HG03159 (cell line): Measurements from ENCODE around the gene EIF1.
A peak's percentile ranks its signal among the peaks of the same experiment; 100 is the strongest.
"Not testable (repeated sequence)": the region's sequence is repeated elsewhere in the genome, so short reads cannot be mapped to it uniquely, and the experiment has no call there.

Experiments
- ATAC-seq: cut with Tn5 transposase; IDR thresholded peaks from one replicate; pipeline ENCODE4 v1.9.1; 2021; ENCODE audit warnings: mild to moderate bottlenecking, moderate library complexity; ENCODE audit not compliant: unreplicated experiment

Gene EIF1

DNA sequence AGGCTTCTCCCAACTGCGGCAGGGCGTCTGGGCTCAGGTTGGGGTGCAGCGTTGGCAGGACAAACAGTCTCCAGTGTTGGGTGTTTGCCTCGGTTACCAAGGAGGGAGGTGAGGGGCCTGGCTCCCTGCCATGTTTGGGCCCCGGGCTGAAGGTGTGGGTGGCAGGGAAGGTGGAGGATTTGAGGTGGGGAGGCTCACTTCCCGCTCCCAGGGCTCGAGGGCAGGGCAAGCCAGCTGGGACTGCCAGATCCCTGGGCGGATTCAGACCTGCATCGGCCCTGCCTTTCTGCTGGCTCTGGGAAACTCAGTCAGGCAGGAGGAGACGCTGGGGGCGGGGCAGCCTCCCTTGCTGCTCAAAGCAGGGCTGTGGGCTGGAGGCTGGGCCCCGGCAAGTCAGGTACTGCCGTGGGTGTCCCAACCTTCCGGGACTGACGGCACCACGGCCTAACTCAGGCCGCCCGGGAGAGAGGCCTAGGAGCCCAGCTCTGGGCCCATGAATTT lies 33.0 kb upstream of the EIF1 start:
- no peak for ATAC-seq

GRCh38 chr17:41656249-41657023 lies 32.2 kb upstream of the EIF1 start:
- ATAC-seq: no peak

DNA sequence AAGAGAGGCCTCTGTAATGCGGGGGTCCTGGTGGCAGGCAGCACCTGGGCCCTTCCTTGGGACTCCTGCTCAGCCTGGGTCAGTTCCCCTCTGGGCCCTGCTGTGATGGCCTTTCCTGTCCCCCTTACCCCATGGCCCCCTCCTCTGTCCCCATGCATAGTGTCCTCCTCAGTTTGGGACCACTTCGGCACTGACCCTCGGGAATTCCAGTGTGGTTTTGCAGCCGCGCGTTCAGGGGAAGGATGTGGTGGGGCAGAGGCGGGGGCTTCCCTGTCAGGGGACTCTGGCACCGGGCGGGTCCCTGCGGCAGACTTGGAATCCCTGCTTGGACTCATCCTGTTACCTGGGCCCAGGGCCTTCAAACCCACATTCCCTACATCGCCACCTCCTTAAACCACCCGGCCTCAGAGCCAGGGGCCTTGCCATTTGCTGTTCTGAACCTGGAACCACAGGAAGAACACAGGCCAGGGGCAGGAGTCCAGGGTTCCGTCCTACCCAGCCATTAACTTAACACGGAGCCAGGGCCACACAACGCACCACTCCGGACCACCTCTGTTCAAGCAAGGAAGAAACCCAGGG lies 31.4 kb upstream of the EIF1 start:
- no peak for ATAC-seq

GRCh38 chr17:41657936-41658335 lies 30.7 kb upstream of the EIF1 start:
- ATAC-seq: no peak

- ATAC-seq: no peak
Measured at GRCh38 chr17:41658846-41659245, 29.8 kb upstream of the EIF1 start.

DNA sequence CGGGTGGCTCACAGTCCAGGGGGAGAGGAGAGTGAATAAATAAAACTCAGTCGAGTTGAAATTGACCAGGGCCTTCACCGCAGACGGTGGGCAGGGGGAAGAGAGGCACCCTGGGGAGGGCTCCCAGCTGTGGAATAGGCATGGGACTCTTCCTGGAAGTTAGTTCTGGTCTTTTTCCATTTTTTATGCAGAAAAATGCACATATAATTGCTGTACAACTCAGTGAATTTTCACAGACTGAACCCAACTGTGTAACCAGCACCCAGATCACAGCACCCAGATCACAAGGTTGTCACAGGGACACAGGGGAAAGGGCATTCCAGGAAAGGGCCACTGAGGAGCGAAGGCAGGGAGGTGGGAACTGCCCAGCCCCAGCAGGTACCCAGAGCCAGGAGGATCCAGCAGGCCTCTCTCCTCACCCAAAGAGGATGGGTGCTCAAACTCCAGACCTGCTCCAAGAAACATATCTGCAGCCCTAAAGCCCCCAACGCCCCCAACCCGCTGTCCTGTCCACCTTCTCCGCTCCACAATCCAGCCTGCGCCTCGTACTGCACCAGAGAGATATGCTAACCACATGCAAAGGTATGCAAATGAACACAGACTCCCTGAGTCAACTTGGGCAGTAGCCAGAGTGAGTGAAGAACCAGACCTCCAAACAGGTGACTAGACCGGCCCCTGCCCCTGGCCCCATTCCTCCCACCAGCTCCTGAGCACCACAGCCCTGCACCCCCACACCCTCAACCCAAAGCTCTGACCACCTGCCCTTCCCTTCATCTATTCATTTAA lies 29.1 kb upstream of the EIF1 start:
- no peak for ATAC-seq

GRCh38 chr17:41660221-41660711 lies 28.4 kb upstream of the EIF1 start:
- no peak for ATAC-seq

- no peak for ATAC-seq
Measured at GRCh38 chr17:41663451-41664171, 25.1 kb upstream of the EIF1 start.

DNA sequence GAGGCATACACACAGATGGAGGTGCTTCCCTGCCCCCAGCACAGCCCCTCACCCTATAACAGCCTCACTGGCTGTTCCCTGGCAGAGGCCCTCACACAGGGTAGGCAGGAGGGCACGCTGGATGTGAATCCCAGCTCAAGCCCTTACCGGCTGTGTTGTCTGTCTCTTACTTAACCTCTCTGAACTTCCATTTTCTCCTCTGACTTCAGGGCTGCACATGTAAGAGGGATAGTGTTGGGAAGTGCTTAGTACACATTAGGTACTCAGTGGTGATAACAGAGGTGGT lies 24.6 kb upstream of the EIF1 start:
- ATAC-seq: no peak

DNA sequence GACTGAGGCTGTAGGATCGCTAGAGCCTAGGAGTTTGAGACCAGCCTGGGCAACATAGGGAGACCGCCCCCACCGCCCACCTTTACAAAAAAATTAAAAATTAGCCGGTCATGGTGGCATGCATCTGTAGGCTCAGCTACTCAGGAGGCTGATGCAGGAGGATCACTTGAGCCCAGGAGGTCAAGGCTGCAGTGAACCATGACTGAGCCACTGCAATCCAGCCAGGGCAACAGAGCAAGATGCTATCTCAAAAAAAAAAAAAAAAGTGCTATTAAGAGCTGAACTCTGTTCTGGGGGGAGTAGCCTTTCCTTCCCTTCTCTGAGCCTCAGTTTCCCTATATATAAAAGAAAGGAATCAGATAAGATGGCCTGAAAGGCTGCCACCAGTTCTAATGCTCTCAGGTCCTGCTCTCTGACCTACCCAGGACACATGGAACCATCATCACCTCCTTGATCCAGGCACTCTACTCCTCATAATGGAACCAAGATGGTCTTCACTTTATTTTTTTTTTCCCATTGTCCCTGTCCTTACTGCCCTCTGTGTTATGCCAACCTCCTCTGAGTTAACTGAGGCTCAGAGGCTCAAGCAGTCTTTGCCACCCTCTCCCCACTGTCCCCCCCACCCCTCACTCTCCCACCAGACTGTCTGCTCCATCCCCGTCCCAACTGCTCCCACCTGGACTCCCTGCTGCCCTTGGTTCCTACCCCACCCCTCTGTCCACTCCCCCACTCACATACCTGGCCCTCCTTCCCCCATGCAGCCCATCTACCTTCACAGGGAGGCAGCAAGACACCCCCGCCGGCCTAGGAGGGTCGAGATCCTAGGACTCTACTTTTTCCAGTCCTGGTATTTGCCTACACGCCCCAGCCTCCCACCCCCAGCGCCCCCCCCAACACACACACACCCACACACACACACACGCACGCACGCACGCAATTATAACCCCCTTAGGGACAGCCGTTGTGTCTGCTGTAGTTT lies 23.8 kb upstream of the EIF1 start:
- no peak for ATAC-seq

DNA sequence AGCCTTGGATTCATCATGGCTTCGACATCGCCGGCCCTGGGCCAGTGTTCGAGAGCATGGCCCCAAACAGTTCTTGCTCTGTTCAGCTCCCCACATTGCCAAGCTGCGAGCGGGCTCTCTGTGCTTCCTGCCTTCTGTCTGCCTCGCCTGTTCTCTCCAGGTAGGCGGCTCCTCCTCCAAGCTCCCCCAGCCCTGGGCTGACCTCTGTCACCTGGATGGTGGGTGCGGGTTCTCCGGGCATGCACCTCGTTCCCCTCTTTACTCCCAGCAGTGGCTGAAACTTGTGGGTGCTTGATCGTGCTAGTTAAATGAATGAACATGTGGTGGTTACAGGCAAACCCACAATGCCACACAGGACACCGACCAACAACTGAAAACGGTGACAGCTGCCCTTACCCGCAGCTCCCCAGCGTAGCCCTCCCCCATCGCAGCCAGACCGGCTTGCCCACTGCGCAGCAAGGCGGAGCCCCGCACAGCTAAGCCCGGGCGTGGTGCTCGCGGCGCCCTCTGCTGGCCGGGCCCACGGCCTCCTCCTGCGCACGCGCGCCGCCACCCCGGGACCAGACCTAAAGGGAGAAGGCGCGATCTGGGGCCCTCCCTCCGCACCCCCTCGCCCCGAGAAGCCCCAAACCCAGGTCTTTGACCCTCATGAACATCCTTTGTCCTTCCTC lies 23.0 kb upstream of the EIF1 start:
- ATAC-seq: peak; percentile 58

- ATAC-seq: peak; percentile 36
Measured at GRCh38 chr17:41666237-41666641, 22.4 kb upstream of the EIF1 start.

DNA sequence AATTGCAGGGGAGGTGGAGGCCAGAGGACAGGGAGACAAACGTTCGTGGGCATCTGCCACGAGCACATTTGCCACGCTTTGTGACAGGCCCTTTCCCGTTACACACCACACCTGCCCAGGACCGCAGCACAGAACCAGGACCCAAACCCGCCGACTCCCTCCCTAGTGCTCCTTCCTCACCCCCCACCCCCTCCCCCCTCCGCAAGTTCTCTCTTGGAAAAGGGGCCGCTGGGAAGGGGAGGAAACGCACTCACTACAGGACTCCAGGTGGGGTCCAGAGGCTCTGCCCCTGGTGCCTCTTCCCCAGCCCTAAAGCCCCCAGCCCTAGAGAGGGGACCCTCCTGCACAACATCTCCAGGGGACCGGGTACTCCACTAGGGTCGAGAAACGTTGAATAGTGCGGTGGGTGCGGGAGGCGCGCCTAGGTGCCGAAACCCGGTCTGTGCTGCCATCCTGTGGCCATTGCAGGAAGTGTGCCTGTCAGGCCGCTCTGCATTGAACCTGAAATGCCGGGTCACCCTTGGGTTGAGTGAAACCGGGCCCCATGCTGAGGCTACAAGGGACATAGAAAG lies 21.9 kb upstream of the EIF1 start:
- ATAC-seq: peak; percentile 40

DNA sequence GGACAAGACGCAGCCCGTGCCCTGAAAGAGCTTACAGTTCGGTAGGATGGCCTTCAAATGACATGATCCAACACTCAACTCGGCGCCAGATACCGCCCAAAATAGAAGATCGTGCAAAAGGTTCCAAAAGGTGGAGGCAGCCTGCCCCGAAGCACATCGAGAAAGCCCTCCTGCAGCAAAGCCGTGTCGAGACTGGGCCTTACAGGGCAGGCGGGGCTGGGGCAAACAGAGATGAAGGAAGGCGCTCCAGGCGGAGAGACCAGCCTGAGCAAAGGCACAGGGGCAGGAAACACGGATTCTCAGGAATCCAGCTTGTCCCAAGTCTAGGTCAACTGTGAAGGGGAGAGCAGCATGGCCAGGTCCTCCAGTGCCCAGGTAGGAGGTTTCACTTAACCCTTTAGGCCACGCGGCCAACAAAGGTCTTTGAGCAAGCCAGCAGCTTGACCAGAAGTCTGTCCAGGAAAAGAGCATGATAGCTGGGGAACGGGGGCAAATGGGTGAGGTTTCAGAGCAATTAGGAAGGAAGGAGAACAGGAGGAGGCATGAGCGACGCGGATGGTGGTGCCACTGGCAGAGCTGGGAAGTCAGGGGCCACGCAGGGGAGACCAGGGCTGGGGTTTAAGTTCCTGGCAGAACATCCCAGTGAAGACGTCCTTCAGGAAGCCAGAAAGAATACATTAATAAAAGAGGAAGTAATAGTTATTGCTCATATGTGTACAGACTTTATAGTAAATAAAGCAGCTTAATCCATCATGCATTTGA lies 21.2 kb upstream of the EIF1 start:
- ATAC-seq: no peak

DNA sequence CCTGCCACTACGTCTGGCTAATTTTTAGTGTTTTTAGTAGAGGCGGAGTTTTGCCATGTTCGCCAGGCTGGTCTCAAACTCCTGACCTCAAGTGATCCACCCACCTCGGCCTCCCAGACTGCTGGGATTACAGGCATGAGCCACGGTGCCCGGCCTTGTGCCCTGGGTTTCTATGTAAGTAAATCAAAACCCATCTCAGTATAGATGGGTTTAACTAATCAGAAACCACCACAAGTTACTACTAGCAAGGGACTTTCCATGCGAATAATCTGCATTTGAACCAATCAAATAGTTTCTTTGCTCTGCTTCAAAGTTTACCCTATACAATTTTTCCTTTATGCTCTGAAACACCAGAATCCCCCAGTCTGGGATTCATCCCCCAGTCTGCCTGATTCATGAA lies 16.5 kb upstream of the EIF1 start:
- ATAC-seq: no peak

DNA sequence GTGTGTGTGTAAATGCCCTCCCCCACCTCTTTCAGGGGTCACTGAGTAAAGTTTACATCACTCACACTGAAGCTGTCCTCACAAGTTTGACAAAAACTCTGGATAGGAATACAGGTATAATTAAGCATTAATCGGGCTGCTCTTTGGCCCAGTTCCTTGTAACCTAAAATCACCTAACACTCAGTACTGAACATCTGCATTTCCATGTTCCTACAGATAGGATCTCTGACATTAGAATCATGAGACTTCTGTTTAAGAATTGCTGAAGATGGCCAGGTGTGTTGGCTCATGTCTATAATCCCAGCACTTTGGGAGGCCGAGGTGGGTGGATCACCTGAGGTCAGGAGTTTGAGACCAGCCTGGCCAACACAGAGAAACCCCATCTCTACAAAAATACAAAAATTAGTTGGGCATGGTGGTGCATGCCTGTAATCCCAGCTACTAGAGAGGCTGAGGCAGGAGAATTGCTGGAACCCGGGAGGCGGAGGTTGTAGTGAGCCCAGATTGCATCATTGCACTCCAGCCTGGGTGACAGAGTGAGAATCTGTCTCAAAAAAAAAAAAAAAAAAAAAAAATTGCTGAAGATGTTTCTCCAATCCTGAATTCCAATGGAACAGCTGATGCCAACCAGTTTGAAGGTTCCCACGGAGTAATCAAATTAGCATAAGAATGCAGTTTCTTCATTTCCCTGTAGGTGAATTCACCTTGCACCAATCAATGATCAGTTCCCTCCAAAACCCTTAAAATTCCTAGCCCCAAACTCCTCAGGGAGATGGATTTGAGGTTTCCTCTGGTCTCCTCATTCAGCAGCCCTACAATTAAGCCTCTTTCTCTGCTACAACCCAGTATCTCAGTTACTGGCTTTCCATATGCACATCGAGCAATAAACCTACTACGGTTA lies 13.3 kb upstream of the EIF1 start:
- ATAC-seq: not testable (repeated sequence)

DNA sequence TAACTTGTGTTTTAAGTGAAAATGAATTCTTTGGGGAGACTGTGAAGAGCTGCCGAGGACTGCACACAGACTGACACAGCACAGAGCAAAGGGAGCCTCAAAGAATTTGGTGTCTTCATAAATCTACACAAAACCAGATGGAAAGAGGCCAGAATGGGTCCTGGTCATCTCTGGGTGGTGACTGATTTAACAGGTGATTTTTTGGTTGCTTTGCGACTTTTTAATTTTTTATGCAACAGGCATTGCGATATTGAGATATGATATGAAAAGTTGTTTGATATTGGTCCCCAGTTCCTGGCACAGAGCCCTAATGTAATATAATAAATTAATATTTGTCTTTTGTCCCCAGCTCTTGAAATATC lies 12.6 kb upstream of the EIF1 start:
- ATAC-seq: no peak
